Glutamatergic neuron (in vitro differentiated cells): ENCODE measurements around the gene AFF3. TPM values are rescaled to one million over a fixed set of nuclear protein-coding genes. Genes with fewer than 3 reads are reported as not detected.

Experiments
- DNase-seq: peaks from one replicate; pipeline ENCODE4 v3.0.0; 2022
- H3K27ac Mint-ChIP-seq: one replicate; pipeline ENCODE4 v1.8.0; 2020; ENCODE audit warnings: mild to moderate bottlenecking, mixed read lengths, inconsistent platforms; ENCODE audit not compliant: unreplicated experiment
- H3K27me3 Mint-ChIP-seq: one replicate; pipeline ENCODE4 v1.8.0; 2020; ENCODE audit warnings: mild to moderate bottlenecking, moderate library complexity, mixed read lengths, inconsistent platforms; ENCODE audit not compliant: unreplicated experiment
- H3K36me3 Mint-ChIP-seq: one replicate; pipeline ENCODE4 v1.8.0; 2020; ENCODE audit warnings: mild to moderate bottlenecking, mixed read lengths, inconsistent platforms; ENCODE audit not compliant: unreplicated experiment
- H3K4me1 Mint-ChIP-seq: one replicate; pipeline ENCODE4 v1.8.0; 2020; ENCODE audit warnings: mild to moderate bottlenecking, low read depth, mixed read lengths, inconsistent platforms; ENCODE audit not compliant: unreplicated experiment
- H3K4me3 Mint-ChIP-seq: one replicate; pipeline ENCODE4 v1.8.0; 2020; ENCODE audit warnings: mild to moderate bottlenecking, mixed read lengths, inconsistent platforms; ENCODE audit not compliant: unreplicated experiment
- H3K9me3 Mint-ChIP-seq: one replicate; pipeline ENCODE4 v1.8.0; 2020; ENCODE audit warnings: mild to moderate bottlenecking, moderate library complexity, mixed read lengths, inconsistent platforms; ENCODE audit not compliant: unreplicated experiment
- CTCF ChIP-seq: fragments of 200-600 bp; sonication (generic); IDR thresholded peaks from one replicate; pipeline ENCODE4 v1.5.0; 2021; ENCODE audit not compliant: partially characterized antibody, unreplicated experiment
- total RNA-seq: library from RNA; stranded (reverse); fragmentation: NEBNext Ultra II Directional; extraction: Animal tissue kit (Norgen Biotek cat#: 25700); gene quantifications from one replicate; pipeline ENCODE4 v1.2.1, GENCODE V29; 2021; ENCODE audit not compliant: unreplicated experiment

Gene AFF3
- total RNA-seq, 1 donor from 2014 or later = 125 TPM

- TF ChIP-seq CTCF = no peak
- DNase-seq = no peak
- Mint-ChIP-seq H3K36me3 (peaks cover 13% of the 10 kb centered on the region), H3K4me1 (peaks cover 10% of the 10 kb centered on the region), H3K27me3 (peaks cover 9% of the 10 kb centered on the region), H3K9me3 (peaks cover 3% of the 10 kb centered on the region), H3K4me3 (no peak overlapping the region), H3K27ac (no peak overlapping the region)
Measured at GRCh38 chr2:99822474-99823207, 319.7 kb downstream of the AFF3 start.

- no peak overlapping the region for H3K4me3 Mint-ChIP-seq
- peaks cover 14% of the 10 kb centered on the region for H3K36me3 Mint-ChIP-seq
- H3K4me1 Mint-ChIP-seq = peaks cover 10% of the 10 kb centered on the region
- no peak for TF ChIP-seq CTCF
- H3K27ac Mint-ChIP-seq = no peak overlapping the region
- no peak for DNase-seq
- H3K27me3 Mint-ChIP-seq = peaks cover 6% of the 10 kb centered on the region
- H3K9me3 Mint-ChIP-seq = peaks cover 3% of the 10 kb centered on the region
Measured at GRCh38 chr2:99821984-99822383, 320.4 kb downstream of the AFF3 start.

GRCh38 chr2:99821572-99821971, 320.8 kb downstream of the AFF3 start:
- peaks cover 10% of the 10 kb centered on the region for H3K4me1 Mint-ChIP-seq

GRCh38 chr2:99821039-99821438, 321.4 kb downstream of the AFF3 start:
- no peak for TF ChIP-seq CTCF
- peaks cover 10% of the 10 kb centered on the region for H3K4me1 Mint-ChIP-seq
- DNase-seq = no peak
- H3K9me3 Mint-ChIP-seq = peaks cover 3% of the 10 kb centered on the region
- H3K27me3 Mint-ChIP-seq = peaks cover 3% of the 10 kb centered on the region
- peaks cover 14% of the 10 kb centered on the region for H3K36me3 Mint-ChIP-seq
- no peak overlapping the region for H3K4me3 Mint-ChIP-seq
- H3K27ac Mint-ChIP-seq = no peak overlapping the region

More at GRCh38 chr2:99821572-99821971, 320.8 kb downstream of the AFF3 start:
- H3K27ac Mint-ChIP-seq = no peak overlapping the region
- TF ChIP-seq CTCF = no peak
- DNase-seq = no peak
- H3K27me3 Mint-ChIP-seq = peaks cover 3% of the 10 kb centered on the region
- no peak overlapping the region for H3K4me3 Mint-ChIP-seq
- H3K36me3 Mint-ChIP-seq = peaks cover 14% of the 10 kb centered on the region
- H3K9me3 Mint-ChIP-seq = peaks cover 2% of the 10 kb centered on the region

- Mint-ChIP-seq H3K27ac (peak overlapping the region; percentile 15), H3K27me3 (peaks cover 3% of the 10 kb centered on the region), H3K4me3 (no peak overlapping the region), H3K36me3 (peaks cover 20% of the 10 kb centered on the region), H3K9me3 (peaks cover 6% of the 10 kb centered on the region), H3K4me1 (peaks cover 10% of the 10 kb centered on the region)
- no peak for DNase-seq
- TF ChIP-seq CTCF = no peak
Measured at GRCh38 chr2:99819766-99820165, 322.6 kb downstream of the AFF3 start.
